LNCAP (cell line): ENCODE data around the gene CFAP47.

Experiments
- TF ChIP-seq, protein P1 (sequence below): fragments of 450-650 bp; IDR thresholded peaks from 2 replicates; pipeline ENCODE4 v1.5.1; 2017; ENCODE audit warnings: mild to moderate bottlenecking

The CFAP47 gene

GRCh38 chrX:36198575-36198974 lies 279.0 kb downstream of the CFAP47 start:
- TF ChIP-seq, protein P1, sequence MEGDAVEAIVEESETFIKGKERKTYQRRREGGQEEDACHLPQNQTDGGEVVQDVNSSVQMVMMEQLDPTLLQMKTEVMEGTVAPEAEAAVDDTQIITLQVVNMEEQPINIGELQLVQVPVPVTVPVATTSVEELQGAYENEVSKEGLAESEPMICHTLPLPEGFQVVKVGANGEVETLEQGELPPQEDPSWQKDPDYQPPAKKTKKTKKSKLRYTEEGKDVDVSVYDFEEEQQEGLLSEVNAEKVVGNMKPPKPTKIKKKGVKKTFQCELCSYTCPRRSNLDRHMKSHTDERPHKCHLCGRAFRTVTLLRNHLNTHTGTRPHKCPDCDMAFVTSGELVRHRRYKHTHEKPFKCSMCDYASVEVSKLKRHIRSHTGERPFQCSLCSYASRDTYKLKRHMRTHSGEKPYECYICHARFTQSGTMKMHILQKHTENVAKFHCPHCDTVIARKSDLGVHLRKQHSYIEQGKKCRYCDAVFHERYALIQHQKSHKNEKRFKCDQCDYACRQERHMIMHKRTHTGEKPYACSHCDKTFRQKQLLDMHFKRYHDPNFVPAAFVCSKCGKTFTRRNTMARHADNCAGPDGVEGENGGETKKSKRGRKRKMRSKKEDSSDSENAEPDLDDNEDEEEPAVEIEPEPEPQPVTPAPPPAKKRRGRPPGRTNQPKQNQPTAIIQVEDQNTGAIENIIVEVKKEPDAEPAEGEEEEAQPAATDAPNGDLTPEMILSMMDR = no peak

GRCh38 chrX:36199928-36200327 lies 280.4 kb downstream of the CFAP47 start:
- TF ChIP-seq, protein P1 = no peak

DNA sequence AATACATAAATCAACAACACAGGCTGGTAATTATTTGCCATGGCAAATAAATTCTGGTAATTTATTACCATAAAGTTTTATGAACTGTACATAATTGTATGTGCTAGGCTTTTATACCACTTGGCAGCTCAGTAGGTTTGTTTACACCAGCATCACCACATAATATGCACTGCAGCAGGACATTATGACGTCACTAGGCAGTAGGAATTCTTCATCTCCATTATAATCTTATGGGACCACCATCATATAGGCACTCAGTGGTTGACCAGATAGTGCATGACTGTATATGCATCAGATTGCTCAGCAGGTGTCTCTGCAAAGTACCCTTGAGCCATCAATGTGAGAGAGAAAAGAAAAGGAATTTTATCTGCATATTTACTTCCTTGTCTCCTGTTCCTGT lies 295.4 kb downstream of the CFAP47 start:
- TF ChIP-seq, protein P1 = no peak

DNA sequence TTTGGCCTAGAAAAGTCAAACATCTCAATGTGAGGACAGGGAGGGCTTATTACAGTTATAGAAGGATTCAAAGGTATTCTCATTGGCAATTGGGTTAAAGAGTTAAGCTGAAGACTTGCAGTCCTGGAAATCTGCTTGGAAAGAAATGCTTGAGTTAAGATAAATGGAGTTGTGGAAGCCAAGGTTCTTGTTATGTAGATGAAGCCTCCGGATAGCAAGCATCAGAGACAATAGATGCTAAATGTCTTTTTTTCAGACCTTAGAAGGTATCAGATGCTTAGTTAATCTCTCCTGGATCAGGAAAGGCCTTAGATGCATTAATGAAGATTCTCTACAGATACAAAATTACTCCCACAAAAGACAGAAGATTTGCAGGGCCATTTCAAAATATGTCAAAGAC lies 299.3 kb downstream of the CFAP47 start:
- TF ChIP-seq, protein P1 = no peak

GRCh38 chrX:36241397-36241796 lies 321.9 kb downstream of the CFAP47 start:
- TF ChIP-seq, protein P1 = no peak

- TF ChIP-seq, protein P1 = no peak
These were observed 346.6 kb downstream of the CFAP47 start for GRCh38 chrX:36266155-36266554.

- TF ChIP-seq, protein P1 = no peak
These were observed 390.6 kb downstream of the CFAP47 start for GRCh38 chrX:36310136-36310535.

DNA sequence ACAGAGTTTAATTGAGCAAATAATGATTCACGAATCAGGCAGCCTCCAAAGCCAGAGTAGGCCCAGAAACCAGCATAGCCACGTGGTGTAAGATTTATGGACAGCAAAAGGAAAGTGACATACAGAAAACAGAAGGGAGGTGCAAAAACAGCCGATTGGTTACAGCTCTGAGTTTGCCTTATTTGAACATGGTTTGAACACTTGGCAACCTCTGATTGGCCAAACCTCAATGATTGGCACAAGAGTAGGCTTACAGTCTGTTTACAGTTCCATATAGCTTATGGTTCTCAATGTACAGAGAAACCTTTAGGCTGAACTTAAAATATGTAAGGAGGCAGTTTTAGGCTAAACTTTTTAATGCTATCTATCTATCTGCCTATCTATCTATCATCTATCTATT lies 394.8 kb downstream of the CFAP47 start:
- TF ChIP-seq, protein P1 = no peak
